Gastrocnemius medialis (tissue), 4 donors: Measurements from ENCODE around the gene DIP2A. TPM values are rescaled to one million over a fixed set of nuclear protein-coding genes. Genes with fewer than 3 reads are reported as not detected.

ENCODE experiments used
- ATAC-seq, 2 donors: fragments of 150-250 bp; one replicate each; pipeline ENCODE4 v1.9.1; 2016
- DNase-seq, 2 donors: peaks; one replicate each; pipeline ENCODE4 v3.0.0-alpha.2; 2019
- H3K27ac ChIP-seq, 4 donors: fragments of 200-600 bp; sonication (generic); 1 replicate in 1 of 4; 2 replicates in 3 of 4; pipeline ENCODE4 v1.5.1; 2016 to 2018; ENCODE audit warnings: mild to moderate bottlenecking in 2 of 4, moderate library complexity in 1 of 4
- H3K27me3 ChIP-seq, 3 donors: fragments of 200-600 bp; sonication (generic) in 2 of 3; 1 replicate in 1 of 3; 2 replicates in 2 of 3; pipeline versions ENCODE4 v1.5.1 to v1.6.0; 2016 to 2019; ENCODE audit warnings: mild to moderate bottlenecking in 1 of 3, moderate library complexity in 1 of 3
- H3K36me3 ChIP-seq, 2 donors: fragments of 200-600 bp; sonication (generic) in 1 of 2; one replicate each; pipeline ENCODE4 v1.5.1; 2017 to 2018
- H3K4me1 ChIP-seq, 2 donors: fragments of 200-600 bp; sonication (generic) in 1 of 2; one replicate each; pipeline ENCODE4 v1.5.1; 2016 to 2017; ENCODE audit warnings: mild to moderate bottlenecking in 2 of 2
- H3K4me3 ChIP-seq, 4 donors: fragments of 200-600 bp; sonication (generic) in 3 of 4; 1 replicate in 1 of 4; 2 replicates in 3 of 4; pipeline ENCODE4 v1.5.1; 2016 to 2019; ENCODE audit warnings: mild to moderate bottlenecking in 2 of 4
- H3K9me3 ChIP-seq, 3 donors: fragments of 200-600 bp; sonication (generic) in 2 of 3; 1 replicate in 1 of 3; 2 replicates in 2 of 3; pipeline ENCODE4 v1.5.1; 2016 to 2019
- CTCF ChIP-seq, 5 experiments: fragments of 450-650 bp in 3 of 5; fragments of 200-600 bp in 2 of 5; sonication (generic) in 2 of 5; IDR thresholded peaks in 4 of 5; conservative IDR thresholded peaks in 1 of 5; 1 replicate in 4 of 5; 2 replicates in 1 of 5; pipeline ENCODE4 v1.5.1; 2016 to 2019; ENCODE audit warnings: antibody characterized with exemption in 5 of 5, mild to moderate bottlenecking in 3 of 5, moderate library complexity in 3 of 5
- POLR2A ChIP-seq, 2 donors: fragments of 450-650 bp; IDR thresholded peaks; one replicate each; pipeline ENCODE4 v1.6.1; 2017; ENCODE audit warnings: antibody characterized with exemption in 2 of 2, mild to moderate bottlenecking in 2 of 2, moderate library complexity in 2 of 2
- in situ Hi-C, 4 donors: fragments of 200-750 bp; cut with MboI; loops; one replicate each; pipeline versions ENCODE4 v1.15.0 to v1.8.0; 2017; ENCODE audit warnings: low sequenced_read_pairs in 4 of 4
- intact Hi-C: fragments of 100-400 bp; cut with DNase I; formaldehyde crosslinking; loops from one replicate; pipeline ENCODE4 v1.15.1; 2023; ENCODE audit warnings: low total_unique reads
- total RNA-seq, 4 donors: library from RNA; depleted of rRNA; stranded (reverse); fragments of >200 nt; gene quantifications; one replicate each; pipeline versions ENCODE4 v1.1.0 to v1.2.3, GENCODE V29; 2016

The DIP2A gene
- total RNA-seq, 4 donors from 2014 or later: 6.3 to 15.5 (median 11.8) TPM

GRCh38 chr21:46452710-46453109, 6.0 kb upstream of the DIP2A start:
- H3K27me3 ChIP-seq: no peaks in the 10 kb centered on the region
- H3K4me3 ChIP-seq: no peak overlapping the region
- no peak for DNase-seq
- peaks cover 36 to 44% of the 10 kb centered on the region in 2 donors for H3K4me1 ChIP-seq
- no peak for ATAC-seq
- H3K36me3 ChIP-seq: no peaks in the 10 kb centered on the region
- no peaks in the 10 kb centered on the region for H3K9me3 ChIP-seq
- in situ Hi-C loops (no loop called here), intact Hi-C loops (no loop called here)
- peak overlapping the region in 1 of 4 donors; percentile 53 for H3K27ac ChIP-seq
- TF ChIP-seq CTCF (IDR thresholded peaks at IDR 0.05 in 4 of 5, conservative IDR thresholded peaks at IDR 0.05 in 1 of 5): no peak
- TF ChIP-seq POLR2A (IDR thresholded peaks at IDR 0.05): no peak

GRCh38 chr21:46454142-46454541, 4.5 kb upstream of the DIP2A start:
- no peaks in the 10 kb centered on the region for H3K9me3 ChIP-seq
- no peak overlapping the region for H3K4me3 ChIP-seq
- peak overlapping the region in 3 of 4 donors; percentile 34 to 97 (median 95) for H3K27ac ChIP-seq
- no peak for DNase-seq
- no peaks in the 10 kb centered on the region for H3K36me3 ChIP-seq
- no peak for ATAC-seq
- in situ Hi-C loops: no loop called here
- peaks cover 37 to 49% of the 10 kb centered on the region in 2 donors for H3K4me1 ChIP-seq
- H3K27me3 ChIP-seq: no peaks in the 10 kb centered on the region
- TF ChIP-seq CTCF (IDR thresholded peaks at IDR 0.05 in 4 of 5, conservative IDR thresholded peaks at IDR 0.05 in 1 of 5): no peak
- TF ChIP-seq POLR2A (IDR thresholded peaks at IDR 0.05): no peak
- intact Hi-C loops: no loop called here

GRCh38 chr21:46454634-46455390, 3.9 kb upstream of the DIP2A start:
- in situ Hi-C loops (no loop called here), intact Hi-C loops (loop anchor here (5.0 kb wide), 1 partner anchor 168 kb away; the partner anchor contains the start of genes MCM3AP and YBEY)
- Histone ChIP-seq H3K36me3 (no peaks in the 10 kb centered on the region), H3K4me3 (no peak overlapping the region), H3K27ac (peak overlapping the region; percentile 34 to 97 (median 78)), H3K27me3 (no peaks in the 10 kb centered on the region), H3K9me3 (no peaks in the 10 kb centered on the region), H3K4me1 (peaks cover 40 to 49% of the 10 kb centered on the region in 2 donors)
- DNase-seq: no peak
- ATAC-seq: no peak
- TF ChIP-seq POLR2A (IDR thresholded peaks at IDR 0.05) (no peak), CTCF (IDR thresholded peaks at IDR 0.05 in 4 of 5, conservative IDR thresholded peaks at IDR 0.05 in 1 of 5) (no peak)

GRCh38 chr21:46455575-46456385, 2.9 kb upstream of the DIP2A start:
- intact Hi-C loops (loop anchor here (5.0 kb wide), 1 partner anchor 168 kb away; the partner anchor contains the start of genes MCM3AP and YBEY), in situ Hi-C loops (no loop called here)
- no peak overlapping the region for H3K4me3 ChIP-seq
- H3K36me3 ChIP-seq: no peaks in the 10 kb centered on the region
- peaks cover 49 to 50% of the 10 kb centered on the region in 2 donors for H3K4me1 ChIP-seq
- TF ChIP-seq POLR2A (IDR thresholded peaks at IDR 0.05): no peak
- no peak for TF ChIP-seq CTCF (IDR thresholded peaks at IDR 0.05 in 4 of 5, conservative IDR thresholded peaks at IDR 0.05 in 1 of 5)
- H3K27me3 ChIP-seq: no peaks in the 10 kb centered on the region
- ATAC-seq: no peak
- DNase-seq: no peak
- no peaks in the 10 kb centered on the region for H3K9me3 ChIP-seq
- H3K27ac ChIP-seq: peak overlapping the region; percentile 34 to 97 (median 78)
